Measurements from ENCODE around the gene PTPRN2. TPM values are rescaled to one million over a fixed set of nuclear protein-coding genes. Genes with fewer than 3 reads are reported as not detected.
"Not testable (repeated sequence)": the region's sequence is repeated elsewhere in the genome, so short reads cannot be mapped to it uniquely, and the experiment has no call there.

Gene PTPRN2
- polyA plus RNA-seq, 1 donor: 5.7 TPM

DNA sequence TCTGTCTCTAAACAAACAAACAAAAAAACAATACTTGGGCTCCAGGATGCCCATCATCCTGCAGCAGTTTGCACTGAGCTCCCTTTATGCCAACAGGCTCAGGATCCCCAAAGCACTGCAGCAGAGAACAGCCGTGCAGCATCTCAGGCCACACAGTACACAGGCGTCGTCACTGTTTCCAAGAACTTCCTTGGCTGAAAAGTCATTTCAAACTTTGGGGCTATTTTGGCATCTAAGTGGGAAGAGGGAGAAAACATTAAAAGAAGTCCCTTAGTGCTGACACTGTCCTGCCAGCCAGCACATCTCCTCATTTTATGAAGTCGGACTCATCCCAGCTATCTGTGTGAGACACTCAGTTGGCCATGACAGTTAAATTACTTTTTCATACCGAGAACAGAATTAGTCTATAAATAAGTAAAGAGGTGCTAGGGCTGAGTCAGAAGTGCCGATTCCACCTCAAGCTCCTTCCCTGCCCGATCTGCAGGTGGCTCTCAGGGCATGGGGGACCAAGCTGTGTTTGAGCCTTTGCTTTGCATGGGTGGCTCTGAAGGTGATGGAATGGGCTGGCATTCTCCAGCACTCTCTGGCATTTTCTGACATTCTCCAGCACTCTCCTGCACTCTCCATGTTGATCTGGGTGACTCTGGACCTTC lies 68.5 kb downstream of the PTPRN2 start:
- no peak for DNase-seq

DNA sequence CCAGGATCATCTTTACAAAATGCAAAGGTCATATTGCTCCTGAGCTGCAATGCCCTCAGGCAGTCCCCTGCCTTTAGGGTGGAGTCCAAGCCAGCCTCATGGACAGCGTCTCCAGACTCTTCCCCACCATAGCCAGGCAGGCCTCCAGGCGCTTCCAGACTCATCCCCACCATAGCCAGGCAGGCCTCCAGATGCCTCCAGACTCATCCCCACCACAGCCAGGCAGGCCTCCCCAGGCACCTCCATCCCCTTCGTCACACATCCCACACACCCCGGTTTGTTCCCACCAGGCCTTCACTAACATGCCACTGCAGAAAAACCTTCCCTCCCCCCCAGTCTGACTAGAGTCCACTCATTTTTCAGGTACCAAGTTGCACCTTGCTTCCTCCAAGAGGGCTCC lies 70.1 kb downstream of the PTPRN2 start:
- DNase-seq: no peak

DNA sequence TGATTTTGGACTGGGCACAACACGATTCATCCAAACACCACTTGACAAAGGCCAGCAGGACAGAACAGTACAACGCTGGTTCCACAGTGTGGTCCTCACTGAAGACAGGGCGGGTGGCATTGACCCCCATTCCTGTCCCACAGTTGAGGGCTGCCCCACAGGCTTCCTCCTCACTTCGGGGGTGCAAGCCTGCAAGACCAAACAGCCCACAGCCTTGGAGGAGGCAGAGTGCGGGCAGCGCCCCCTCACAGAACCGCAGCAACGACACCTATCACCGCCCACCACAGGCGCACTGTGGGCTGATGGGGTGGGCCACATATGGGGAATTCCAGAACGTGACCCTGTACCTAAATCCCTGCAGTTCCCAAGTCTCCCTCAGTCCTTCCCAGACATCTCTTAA lies 70.6 kb downstream of the PTPRN2 start:
- no peak for DNase-seq

DNA sequence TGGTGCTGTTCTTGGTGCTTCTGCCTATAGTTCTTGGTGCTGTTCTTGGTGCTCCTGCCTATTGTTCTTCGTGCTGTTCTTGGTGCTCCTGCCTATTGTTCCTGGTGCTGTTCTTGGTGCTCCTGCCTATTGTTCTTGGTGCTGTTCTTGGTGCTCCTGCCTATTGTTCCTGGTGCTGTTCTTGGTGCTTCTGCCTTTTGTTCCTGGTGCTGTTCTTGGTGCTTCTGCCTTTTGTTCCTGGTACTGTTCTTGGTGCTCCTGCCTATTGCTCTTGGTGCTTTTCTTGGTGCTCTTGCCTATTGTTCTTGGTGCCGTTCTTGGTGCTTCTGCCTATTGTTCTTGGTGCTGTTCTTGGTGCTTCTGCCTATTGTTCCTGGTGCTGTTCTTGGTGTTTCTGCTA lies 71.1 kb downstream of the PTPRN2 start:
- DNase-seq: no peak

DNA sequence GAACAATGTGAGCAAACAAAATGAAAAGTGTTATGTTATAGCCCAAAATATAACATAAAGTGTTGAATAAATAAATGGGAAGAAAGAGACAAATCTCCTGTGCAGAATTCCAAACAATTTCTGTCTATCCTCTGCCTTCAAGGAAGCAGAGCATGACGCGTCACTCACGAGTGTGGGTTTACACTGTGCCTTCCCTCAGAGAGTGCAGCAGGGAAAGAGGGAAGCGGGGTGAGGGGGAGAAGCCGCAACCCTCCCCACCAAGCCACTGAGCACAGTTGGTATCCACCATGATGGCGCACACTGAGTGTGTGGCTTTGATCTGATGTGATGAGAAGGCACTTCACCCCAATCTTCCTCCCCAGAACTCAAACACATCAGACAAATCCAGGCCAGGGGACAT lies 74.8 kb downstream of the PTPRN2 start:
- no peak for DNase-seq

DNA sequence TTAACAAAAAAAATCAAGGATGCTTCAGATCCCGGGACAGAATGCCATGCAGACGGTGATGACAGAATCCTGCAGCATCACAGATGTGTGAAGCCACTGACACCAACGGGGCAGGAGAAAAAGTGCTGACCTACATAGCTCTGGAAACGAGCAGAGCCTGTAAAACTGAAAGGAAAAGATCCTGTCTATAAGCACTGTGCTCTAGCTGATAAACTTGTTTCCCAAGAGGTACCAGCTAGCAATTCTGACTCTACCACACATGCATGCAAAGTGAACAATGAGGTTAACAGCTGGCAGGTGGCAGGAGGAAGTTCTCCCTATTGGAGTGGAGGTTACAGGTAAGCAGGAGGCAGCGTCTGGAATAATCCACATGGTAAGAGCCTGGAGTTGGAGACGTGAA lies 75.6 kb downstream of the PTPRN2 start:
- no peak for DNase-seq

DNA sequence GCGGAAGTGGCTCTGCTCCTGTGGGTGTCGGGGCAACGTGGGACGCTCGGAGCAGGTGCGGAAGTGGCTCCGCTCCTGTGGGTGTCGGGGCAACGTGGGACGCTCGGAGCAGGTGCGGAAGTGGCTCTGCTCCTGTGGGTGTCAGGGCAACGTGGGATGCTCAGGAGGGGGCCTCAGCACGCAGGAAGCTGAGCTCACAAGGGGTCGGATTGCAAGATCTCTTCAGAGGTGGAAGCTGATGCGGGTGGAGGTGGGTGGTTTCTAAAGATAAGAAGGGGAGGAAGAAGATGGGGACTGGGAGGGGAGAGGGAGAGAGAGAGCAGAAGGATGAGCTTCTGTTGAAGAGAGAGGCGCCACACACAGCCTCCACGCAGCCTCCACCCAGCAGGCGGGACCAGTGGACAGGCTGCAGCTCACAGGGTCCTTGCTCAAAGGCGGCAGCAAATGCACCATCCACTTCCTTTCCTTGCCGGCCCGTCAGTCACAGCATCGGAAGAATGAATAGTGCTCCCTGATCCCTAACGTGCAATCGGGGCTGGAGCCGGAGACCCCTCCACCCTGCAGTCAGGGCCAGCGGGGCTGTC lies 78.7 kb downstream of the PTPRN2 start:
- no peak for DNase-seq

DNA sequence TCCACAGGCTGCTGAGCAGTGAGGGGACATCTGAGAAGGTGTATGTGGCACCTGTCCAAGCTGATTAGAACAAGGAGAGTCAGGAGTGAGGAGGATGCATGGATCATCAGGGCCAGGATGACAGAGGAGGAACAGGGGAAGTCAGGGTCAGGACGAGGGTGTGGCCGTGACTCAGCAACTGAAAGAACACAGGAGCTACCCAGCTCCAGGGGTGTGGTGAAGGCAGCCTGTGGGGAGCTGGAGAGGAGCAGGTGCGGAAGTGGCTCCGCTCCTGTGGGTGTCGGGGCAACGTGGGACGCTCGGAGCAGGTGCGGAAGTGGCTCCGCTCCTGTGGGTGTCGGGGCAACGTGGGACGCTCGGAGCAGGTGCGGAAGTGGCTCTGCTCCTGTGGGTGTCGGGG lies 79.3 kb downstream of the PTPRN2 start:
- not testable (repeated sequence) for DNase-seq

DNA sequence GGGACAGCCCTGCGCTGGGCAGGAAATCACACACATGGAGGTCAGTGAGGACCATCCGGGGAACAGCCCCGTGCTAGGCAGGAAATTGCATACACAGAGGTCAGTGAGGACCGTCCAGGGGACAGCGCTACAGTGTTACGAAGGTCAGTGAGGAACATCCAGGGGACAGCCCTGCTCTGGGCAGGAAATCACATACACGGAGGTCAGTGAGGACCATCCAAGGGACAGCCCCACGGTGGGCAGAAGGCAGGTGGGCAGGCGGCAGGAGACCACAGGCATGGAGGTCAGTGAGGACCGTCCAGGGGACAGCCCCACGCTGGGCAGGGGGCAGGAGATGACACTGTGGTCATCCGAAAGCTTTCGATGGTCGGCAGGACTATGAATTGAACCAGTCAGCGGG lies 79.7 kb downstream of the PTPRN2 start:
- DNase-seq: no peak

DNA sequence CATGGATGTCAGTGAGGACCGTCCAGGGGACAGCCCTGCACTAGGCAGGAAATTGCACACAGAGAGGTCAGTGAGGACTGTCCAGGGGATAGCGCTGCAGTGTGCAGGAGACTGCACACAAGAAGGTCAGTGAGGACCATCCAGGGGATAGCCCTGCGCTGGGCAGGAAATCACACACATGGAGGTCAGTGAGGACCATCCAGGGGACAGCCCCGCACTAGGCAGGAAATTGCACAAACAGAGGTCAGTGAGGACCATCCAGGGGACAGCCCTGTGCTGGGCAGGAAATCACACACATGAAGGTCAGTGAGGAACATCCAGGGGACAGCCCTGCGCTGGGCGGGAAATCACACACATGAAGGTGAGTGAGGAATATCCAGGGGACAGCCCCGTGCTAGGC lies 80.4 kb downstream of the PTPRN2 start:
- DNase-seq: not testable (repeated sequence)

DNA sequence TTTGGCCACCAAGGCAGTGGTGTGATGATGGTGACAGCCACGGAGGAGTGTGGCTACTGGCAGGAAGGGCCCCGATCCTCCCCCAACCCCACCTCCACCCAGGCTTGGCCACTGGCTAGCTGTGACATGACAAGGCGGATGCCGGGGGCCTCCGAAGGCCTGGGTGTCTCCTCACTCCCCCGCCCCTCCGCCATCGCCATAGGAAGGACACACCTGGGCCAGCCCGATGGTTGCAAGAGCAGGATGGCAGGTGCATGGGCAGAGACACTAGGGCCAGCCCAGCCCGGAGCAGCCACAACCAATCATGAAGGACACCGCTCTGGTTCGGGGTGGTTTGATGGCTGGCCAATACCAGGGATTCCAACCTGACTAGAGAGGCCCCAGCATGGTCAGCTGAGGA lies 81.0 kb downstream of the PTPRN2 start:
- DNase-seq: no peak

DNA sequence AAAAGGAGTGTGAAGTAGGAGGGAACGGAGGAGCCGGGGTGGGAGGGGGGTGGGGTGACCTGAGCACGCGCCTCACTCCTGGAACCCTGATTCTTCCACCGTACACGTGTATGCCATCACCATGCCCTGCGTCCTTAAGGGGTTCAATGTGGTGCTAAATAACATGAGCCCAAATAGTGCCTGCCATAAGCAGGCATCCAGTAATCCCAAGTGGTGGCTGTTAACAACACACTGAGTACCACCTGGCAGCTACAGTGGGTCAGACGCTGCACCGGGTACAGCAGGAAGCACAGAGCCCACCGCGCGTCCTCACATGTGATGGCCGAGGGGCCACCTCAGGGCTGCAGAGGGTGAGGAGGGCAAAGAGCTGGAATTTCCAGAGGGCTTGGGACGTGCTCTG lies 81.9 kb downstream of the PTPRN2 start:
- no peak for DNase-seq

DNA sequence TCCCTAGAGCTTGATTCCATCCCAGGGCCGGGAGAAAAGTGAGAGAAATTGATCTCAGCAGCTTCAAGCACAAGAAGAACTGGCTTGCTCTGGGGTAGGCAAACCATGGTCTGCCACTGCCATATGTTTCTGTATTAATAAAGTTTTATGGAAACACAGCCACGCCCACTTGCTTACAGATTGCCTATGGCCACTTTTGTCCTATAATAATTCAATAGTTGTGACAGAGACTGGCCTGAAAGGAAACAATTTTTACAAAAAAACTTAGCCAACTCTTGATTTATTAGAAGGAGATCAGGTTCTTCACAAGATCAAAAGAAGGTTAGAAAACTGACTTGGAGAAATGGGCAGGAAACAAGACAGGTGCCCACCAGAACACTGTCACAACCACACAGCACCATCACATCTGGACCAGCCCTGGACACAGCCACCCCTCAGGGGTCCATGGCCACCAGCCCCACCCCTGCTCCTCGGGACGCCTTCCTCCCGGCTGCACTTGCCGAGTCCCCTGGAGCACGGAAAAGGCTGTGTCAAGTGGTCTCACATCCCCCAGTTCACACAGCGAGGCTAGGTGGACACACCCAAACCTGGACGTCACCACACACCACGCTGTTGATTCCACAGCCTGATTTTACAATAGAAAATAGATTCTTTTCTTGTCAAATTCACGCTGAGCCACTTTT lies 85.4 kb downstream of the PTPRN2 start:
- no peak for DNase-seq

DNA sequence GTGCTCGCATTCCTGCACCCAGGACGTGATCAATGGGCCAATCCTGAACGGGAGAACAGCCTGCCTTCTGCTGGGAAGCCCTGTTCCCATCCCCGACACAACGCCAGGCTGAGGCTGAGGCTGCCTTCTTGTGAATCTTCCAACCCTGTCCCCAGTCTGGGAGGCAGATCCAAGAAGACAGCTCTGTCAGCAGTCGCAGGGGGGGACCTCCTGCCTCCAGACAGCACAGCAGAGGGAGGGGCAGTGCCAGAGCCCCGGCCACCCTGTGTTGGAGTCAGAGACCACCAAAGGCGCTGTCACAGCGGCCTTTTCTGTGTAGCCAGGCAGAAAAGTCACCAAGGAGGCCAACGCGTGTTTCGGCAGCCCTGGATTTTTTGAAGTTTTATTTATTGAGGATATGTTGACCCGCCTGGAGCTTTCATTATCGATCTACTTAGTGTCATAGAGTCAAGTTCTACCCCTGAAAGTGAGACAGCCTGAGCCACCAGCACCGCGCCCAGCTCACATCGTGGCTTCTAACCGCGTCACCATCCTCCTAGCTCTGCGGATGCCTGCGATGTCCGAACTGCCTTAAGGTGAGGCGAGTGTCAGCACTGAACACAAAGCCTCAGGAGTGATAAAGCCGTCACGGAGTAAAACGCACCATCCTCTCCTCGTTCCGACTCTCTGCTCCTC lies 86.1 kb downstream of the PTPRN2 start:
- no peak for DNase-seq

DNA sequence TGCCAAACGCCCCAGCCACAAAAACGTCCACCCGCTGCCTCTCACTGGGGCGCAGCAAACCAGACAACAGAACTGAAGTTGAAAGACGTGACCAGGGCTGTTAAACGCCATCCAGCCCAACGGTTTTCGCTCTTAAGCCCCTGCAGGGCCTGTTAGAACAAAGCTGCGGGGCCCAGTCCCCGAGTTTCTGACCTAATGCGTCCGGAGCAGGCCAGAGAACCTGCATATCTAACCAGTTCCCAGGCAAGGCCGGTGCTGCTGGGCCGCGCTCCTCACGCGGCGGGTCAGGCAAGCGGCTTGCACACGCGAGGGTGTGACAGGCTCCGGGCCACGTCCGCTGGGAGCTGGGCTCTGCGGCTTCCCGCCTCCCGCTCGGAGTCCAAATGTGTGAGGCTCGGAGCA lies 87.0 kb downstream of the PTPRN2 start:
- no peak for DNase-seq

DNA sequence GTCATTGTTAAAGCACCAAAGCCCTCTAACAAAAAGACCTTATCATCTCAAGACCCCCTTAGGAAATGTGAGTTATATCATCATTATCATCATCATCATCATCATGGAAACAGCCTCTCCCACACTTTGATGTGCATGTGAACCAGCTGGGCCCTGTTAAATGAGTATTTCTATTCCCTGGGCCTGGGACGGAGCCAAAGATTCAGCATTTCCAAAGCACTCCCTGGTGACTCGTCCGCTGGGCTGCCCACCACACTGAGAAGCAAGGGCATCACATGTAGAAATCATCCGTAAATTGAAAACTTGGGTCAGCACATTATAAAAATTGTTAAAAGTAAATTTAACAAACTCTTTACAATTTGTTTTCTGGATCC lies 88.6 kb downstream of the PTPRN2 start:
- DNase-seq: no peak

DNA sequence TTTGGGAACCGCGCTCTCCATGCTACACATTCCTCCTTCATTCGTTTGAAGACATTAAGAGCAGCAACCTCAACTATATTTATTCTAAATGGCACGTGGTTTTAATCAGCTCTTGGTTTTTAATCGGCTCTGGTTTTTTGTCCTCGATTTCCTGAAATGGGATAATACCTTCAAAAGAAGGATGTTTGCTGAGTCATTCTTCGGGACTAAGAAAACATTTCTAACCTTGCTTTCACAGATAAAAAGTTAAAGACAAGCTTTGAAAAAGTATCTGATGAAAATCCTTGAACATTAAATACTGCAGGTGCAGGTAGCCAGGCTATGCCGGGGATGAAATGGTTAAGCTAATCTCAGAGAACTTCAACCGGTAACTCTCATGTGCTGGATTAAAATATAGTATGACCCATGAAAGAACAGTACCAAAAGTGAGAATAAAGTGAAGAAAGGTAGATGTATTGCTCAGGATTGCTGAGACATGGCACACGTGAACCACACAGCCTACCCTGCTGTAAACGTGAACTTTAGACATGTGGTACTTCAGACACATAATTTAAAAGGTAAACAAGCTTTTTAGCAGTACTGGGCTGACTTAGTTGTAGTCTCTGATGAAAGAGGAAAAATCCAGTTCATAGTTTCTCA lies 89.1 kb downstream of the PTPRN2 start:
- DNase-seq: no peak

DNA sequence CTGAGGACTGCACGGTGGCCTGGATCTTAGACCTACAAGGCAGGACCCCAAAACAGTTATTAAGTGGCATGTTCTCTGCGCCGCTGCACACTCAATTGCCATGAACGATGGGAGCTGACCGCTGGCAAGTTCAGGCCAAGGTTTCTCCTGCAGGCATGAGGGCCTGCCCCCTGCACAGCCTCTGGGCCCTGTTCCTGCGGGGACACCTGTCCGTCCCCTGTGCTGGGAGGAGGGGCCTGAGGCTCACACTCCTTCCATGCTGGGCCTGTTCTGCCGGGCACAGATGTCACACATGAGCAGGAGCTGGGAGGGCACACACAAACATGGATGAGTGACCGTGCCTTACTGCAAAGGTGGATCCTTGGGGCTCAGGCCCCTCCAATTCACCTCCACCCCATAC lies 90.0 kb downstream of the PTPRN2 start:
- no peak for DNase-seq

DNA sequence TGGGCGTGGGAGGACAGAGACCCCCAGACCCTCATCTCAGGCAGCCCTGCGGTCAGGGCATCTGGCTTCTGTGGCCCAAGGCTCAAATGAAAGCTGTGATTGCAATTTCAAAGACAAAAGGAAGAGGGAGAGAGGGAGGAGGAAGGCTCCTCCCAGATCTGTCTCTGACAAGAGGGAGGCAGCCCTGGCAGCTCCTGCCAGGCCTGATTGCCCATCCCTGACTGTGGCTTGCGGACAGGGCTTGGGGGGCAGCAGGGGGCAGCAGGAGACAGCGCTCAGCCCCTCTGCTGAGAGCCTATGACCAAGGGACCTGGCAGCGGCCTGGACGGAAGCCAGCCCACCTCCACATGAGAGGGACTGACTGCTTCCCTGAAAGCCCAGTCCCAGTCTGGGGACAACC lies 91.8 kb downstream of the PTPRN2 start:
- peak; percentile 28 for DNase-seq

DNA sequence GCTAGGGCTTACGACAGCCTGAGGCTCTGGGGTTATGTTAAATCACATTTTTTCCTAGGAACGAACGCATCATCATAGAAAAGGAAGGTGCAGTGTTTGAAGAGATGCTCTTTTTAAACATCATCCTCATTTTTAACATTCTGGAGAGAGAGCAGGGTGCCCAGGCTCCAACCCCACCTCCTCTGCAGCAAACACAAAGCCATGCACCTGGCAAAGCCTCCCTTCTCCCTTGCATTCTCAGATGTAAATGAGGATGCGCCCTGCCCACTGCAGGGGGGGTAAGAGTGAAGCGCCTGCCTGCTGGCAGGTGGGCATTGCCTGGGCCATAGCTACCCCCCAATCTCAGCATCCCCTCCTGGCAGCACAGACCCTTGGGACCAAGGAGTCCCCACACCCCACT lies 92.4 kb downstream of the PTPRN2 start:
- no peak for DNase-seq

DNA sequence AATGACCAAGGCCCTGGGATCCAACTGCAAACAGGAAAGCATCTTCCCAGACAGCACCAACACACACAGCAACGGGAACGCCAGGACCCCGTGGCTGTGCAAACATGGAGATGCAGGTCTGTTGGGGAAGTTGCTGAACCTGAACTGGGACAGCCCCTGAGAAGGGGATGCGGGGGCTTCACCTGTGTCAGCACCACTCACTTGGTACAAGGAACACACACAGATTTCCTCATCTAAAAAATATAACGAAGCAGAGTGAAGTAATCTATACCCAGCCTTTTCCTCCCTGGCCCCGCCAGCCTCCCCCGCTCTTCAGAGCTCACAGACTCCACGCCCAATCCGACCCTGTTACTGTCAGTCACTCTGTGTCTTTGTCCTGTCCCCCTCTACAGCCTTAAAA lies 93.0 kb downstream of the PTPRN2 start:
- no peak for DNase-seq

DNA sequence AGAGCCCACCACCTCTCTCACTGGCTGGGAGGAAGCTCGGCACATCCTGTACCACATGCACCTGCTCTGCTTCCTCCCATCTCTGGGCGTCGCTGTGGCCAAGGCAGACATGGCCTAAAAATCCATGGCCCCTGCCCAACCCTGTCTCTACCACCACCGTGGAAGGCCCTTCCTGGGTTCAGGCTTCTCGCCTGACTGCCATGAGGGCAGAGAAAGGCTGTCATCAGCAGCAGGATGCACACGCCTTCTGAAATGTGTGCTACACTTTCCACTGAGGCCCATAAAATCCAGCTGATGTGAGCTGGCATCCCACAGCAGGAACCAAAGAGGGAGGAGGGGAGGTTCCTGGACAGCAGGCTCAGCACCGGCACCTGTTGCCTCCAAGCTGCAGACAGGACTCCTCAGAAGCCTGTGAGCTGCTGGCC lies 93.4 kb downstream of the PTPRN2 start:
- no peak for DNase-seq

DNA sequence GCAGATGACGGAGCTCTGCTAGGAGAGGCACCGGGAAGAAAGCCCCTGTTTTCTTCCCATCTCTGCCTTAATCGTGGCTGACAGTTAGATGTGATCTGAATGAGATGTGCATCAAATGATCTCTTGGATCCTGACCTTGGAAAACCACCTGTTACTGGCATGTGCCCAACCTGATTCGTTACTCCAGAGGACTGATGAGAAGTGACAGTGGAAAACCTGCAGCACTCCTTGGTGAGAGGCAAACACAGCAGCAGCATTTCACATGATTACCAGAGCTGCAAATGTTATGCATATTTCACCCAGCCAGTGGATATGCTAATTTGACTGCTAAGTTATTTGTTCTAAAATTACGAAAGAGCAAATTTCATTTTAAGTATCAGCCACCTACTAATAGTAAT lies 95.3 kb downstream of the PTPRN2 start:
- DNase-seq: no peak

Data from left kidney (tissue), 2 donors.